Measurements from ENCODE around the gene LIAS.
"Not testable (repeated sequence)": the region's sequence is repeated elsewhere in the genome, so short reads cannot be mapped to it uniquely, and the experiment has no call there.

The LIAS gene

DNA sequence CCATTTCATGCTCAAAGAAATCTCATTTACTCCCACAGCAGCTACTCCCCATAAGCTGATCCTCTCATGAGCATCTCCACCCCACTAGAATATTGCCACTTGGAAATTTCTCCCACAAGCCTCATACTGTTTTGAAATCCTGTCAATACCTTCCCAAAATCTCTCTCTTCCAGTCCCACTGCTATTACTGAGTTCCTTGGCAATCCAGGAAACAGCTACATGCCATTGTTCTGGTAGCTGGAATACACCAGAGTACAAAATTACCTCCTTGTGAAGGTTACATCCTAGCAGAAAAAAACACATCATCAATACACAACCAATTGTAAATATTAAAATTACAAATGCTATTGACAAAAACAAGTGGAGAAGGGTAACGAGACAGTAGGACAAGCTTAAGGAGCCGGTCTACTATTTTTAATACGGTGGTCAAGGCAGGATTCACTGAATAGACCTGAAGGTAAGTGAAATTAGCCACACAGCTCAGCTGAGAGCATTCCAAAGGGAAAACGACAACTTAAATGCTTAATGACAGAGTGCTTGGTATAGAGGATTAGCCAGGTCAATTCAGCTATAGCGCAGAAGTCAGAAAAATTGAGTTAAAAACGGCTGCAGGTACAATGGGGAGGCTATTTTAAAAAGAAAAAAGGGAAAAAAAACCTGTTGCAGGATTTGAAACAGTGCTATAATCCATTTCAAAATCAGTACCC, 6.5 kb upstream of the LIAS start:
- H3K4me3 ChIP-seq (ENCODE audit: low read depth, low read length): no peak overlapping the region
- TF ChIP-seq, protein P1, sequence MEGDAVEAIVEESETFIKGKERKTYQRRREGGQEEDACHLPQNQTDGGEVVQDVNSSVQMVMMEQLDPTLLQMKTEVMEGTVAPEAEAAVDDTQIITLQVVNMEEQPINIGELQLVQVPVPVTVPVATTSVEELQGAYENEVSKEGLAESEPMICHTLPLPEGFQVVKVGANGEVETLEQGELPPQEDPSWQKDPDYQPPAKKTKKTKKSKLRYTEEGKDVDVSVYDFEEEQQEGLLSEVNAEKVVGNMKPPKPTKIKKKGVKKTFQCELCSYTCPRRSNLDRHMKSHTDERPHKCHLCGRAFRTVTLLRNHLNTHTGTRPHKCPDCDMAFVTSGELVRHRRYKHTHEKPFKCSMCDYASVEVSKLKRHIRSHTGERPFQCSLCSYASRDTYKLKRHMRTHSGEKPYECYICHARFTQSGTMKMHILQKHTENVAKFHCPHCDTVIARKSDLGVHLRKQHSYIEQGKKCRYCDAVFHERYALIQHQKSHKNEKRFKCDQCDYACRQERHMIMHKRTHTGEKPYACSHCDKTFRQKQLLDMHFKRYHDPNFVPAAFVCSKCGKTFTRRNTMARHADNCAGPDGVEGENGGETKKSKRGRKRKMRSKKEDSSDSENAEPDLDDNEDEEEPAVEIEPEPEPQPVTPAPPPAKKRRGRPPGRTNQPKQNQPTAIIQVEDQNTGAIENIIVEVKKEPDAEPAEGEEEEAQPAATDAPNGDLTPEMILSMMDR (IDR thresholded peaks at IDR 0.05; ENCODE audit: low read depth, low read length): no peak
- H3K27me3 ChIP-seq: no peaks in the 10 kb centered on the region
- H3K36me3 ChIP-seq: peaks cover 68% of the 10 kb centered on the region
- H3K4me1 ChIP-seq: peaks cover 3% of the 10 kb centered on the region; the same call in 1 of the 2 replicates
- H3K9me3 ChIP-seq: no peaks in the 10 kb centered on the region
- no peak for DNase-seq

DNA sequence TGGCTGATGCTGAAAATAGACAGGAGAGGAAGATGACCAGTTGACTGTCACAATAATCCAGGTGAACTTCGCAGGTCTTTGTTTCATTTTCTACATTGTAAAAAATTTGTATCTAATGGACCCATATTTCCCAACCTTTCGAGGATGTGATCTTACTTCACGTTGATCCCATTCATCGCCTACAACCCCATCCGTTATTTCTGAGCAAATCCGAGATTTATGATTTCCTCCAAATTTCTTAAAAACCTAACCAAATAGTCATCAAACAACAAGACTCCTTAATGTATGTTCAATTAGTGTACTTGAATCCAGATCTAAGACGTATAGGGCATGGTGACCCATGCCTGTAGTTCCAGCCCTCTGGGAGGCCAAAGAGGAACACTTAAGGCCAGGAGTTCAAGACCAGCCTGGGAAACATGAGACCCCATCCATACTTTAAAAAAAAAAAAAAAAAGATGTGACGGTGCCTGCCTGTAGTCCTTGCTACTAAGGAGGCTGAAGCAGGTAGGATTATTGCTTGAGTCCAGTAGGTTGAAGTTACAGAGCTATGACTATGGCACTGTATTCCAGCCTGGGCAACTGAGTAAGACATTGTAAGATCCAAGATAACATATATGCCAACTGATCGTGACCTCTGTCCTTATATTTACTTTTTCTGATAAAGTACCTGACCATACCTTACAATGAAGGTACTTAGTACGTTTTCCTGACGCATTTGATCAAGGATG, 5.8 kb upstream of the LIAS start:
- TF ChIP-seq, protein P1 (IDR thresholded peaks at IDR 0.05; ENCODE audit: low read depth, low read length): no peak
- peaks cover 75% of the 10 kb centered on the region for H3K36me3 ChIP-seq

DNA sequence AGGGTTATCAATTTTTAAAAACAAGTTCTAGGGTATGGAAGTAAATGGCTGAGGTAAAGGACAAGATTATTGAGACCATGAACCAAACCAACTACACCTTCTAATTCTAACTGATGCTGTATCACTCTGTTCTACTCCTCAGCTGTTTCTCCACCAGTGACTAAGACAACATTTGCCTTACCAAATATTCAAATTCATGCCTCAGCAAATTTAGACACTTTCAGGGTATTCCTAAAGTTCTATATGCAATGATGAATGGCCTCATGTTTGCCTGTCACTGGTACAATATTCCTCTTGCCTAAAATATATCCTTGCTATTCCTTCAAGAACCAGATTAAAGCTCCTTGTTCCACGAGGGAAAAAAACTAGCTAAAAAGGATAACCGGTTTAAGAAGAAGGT, 5.1 kb upstream of the LIAS start:
- Histone ChIP-seq H3K4me1 (peaks cover 3% of the 10 kb centered on the region; the same call in 1 of the 2 replicates), H3K9me3 (no peaks in the 10 kb centered on the region), H3K4me3 (ENCODE audit: low read depth, low read length) (no peak overlapping the region), H3K27me3 (no peaks in the 10 kb centered on the region), H3K36me3 (peaks cover 79% of the 10 kb centered on the region)
- TF ChIP-seq, protein P1 (IDR thresholded peaks at IDR 0.05; ENCODE audit: low read depth, low read length): no peak
- DNase-seq: no peak

More for the DNA sequence above, 5.8 kb upstream of the LIAS start:
- no peak for DNase-seq
- H3K9me3 ChIP-seq: no peaks in the 10 kb centered on the region
- peaks cover 3% of the 10 kb centered on the region; the same call in 1 of the 2 replicates for H3K4me1 ChIP-seq
- H3K4me3 ChIP-seq (ENCODE audit: low read depth, low read length): no peak overlapping the region
- H3K27me3 ChIP-seq: no peaks in the 10 kb centered on the region

DNA sequence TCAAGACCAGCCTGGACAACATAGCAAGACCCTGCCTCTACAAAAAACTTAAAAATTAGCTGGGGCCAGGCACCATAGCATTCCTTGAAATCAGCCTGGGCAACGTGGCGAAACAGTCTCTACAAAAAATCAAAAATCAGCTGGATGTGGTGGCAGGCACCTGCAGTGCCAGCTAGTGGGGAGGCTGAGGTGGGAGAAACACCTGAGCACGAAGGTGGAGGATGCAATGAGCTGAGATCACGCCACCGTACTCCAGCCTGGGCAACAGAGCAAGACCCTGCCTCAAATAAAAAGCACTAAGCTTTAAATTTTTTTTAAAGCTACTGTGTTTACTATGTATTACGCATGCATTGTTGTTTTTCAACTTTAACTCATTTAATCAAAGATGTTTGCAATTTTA, 3.4 kb upstream of the LIAS start:
- no peak for DNase-seq
- H3K9me3 ChIP-seq: no peaks in the 10 kb centered on the region
- no peaks in the 10 kb centered on the region for H3K27me3 ChIP-seq
- TF ChIP-seq, protein P1 (IDR thresholded peaks at IDR 0.05; ENCODE audit: low read depth, low read length): no peak
- peak overlapping the region; percentile 94 for H3K4me3 ChIP-seq (ENCODE audit: low read depth, low read length)
- H3K4me1 ChIP-seq: peaks cover 3% of the 10 kb centered on the region; the same call in 1 of the 2 replicates
- H3K36me3 ChIP-seq: peaks cover 74% of the 10 kb centered on the region

DNA sequence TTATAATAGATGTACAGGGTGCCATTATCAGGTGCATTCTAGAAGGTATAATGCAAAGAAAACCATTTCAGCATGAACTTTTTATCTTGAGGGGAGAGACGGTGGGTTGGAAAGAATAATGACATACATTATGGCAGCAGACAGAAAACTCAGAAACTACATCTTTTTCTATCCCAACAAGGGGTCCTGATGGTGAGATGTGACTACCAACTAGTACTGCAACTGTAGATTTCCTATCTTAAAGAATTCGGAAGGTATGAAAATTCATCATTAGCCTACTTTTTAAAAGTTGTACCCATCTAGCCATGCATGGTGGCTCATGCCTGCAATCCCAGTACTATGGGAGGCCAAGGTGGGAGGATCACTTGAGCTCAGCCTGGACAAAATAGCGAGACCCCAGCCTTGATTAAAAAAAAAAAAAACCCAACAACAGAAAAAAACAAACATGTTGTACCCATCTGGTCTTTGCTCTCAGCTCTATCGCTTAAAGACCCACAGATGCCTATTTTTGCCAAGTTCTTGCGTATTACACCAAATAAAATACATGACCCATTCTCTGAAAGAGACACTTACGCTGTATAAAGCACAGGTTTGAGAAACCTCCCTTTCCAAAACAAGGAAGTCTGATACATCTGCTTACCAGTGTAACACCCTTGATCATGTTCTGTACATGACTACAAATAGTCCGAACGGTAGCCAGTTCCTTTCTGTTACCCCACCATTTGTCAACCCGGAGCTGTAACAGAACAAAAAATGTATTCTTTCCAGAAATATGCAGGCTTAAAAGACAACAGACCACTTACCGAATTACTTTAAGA, 1.7 kb upstream of the LIAS start:
- no peak for DNase-seq
- TF ChIP-seq, protein P1 (IDR thresholded peaks at IDR 0.05; ENCODE audit: low read depth, low read length): no peak
- H3K36me3 ChIP-seq: peaks cover 66% of the 10 kb centered on the region
- H3K4me3 ChIP-seq (ENCODE audit: low read depth, low read length): peak overlapping the region; percentile 94
- H3K9me3 ChIP-seq: no peaks in the 10 kb centered on the region
- no peaks in the 10 kb centered on the region for H3K27me3 ChIP-seq
- H3K4me1 ChIP-seq: peaks cover 3% of the 10 kb centered on the region; the same call in 1 of the 2 replicates

DNA sequence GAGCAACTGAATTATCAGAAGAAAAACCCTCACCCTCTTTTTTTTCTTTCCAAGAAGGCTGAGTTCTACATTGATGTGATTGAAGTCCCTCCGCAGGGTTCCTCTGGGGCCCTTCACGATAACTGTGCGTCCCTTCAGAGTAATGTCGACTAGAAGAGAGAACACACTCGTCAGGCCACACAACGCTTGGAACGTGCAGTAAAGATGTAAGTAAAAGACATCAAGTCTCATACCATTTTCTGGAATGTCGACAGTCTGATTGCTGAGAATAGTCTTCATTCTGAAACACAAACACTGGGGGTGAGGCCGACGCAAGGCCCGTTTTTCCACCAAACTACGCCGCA, 723 bp upstream of the LIAS start:
- H3K36me3 ChIP-seq: peaks cover 57% of the 10 kb centered on the region
- not testable (repeated sequence) for H3K4me1 ChIP-seq, H3K9me3 ChIP-seq

More for the DNA sequence above, 723 bp upstream of the LIAS start:
- H3K27me3 ChIP-seq, DNase-seq: not testable (repeated sequence)
- peak overlapping the region; percentile 94 for H3K4me3 ChIP-seq (ENCODE audit: low read depth, low read length)
